Activated B cell treated with CpG ODN at 0.5 μM for 24 hours (primary cell): ENCODE data around the gene GLRX5. TPM values are rescaled to one million over a fixed set of nuclear protein-coding genes. Genes with fewer than 3 reads are reported as not detected.

ENCODE experiments used
- ATAC-seq: fragments of 200-7000 bp; cut with Tn5 transposase; one replicate; pipeline ENCODE4 v1.10.0; 2021; ENCODE audit warnings: low read depth, mild to moderate bottlenecking, moderate library complexity
- CTCF ChIA-PET: fragments of 350-600 bp; sonication (Branson Sonifier 250); formaldehyde crosslinking; loops from one replicate; lab custom pipeline; 2021; ENCODE audit warnings: antibody characterized with exemption; lab: Charles Lee
- POLR2A ChIA-PET: fragments of 350-600 bp; sonication (Branson Sonifier 250); formaldehyde crosslinking; loops from one replicate; lab custom pipeline; 2021; ENCODE audit warnings: antibody characterized with exemption; lab: Charles Lee
- DNase-seq: peaks from one replicate; pipeline ENCODE4 v3.0.0; 2022
- H3K27ac Mint-ChIP-seq: one replicate; pipeline ENCODE4 v1.8.0; 2020; ENCODE audit warnings: mixed read lengths
- H3K27me3 Mint-ChIP-seq: one replicate; pipeline ENCODE4 v1.8.0; 2021; ENCODE audit warnings: mixed read lengths
- H3K36me3 Mint-ChIP-seq: one replicate; pipeline ENCODE4 v1.8.0; 2021; ENCODE audit warnings: low read depth, mixed read lengths
- H3K4me1 Mint-ChIP-seq: one replicate; pipeline ENCODE4 v1.8.0; 2021; ENCODE audit warnings: mixed read lengths
- H3K4me3 Mint-ChIP-seq: one replicate; pipeline ENCODE4 v1.8.0; 2020; ENCODE audit warnings: mild to moderate bottlenecking, mixed read lengths
- H3K9me3 Mint-ChIP-seq: one replicate; pipeline ENCODE4 v1.8.0; 2020; ENCODE audit warnings: mixed read lengths
- CTCF ChIP-seq: fragments of 200-600 bp; IDR thresholded peaks from one replicate; pipeline ENCODE4 v1.8.0; 2022; ENCODE audit warnings: antibody characterized with exemption, mild to moderate bottlenecking
- intact Hi-C: fragments of 100-400 bp; cut with micrococcal nuclease; formaldehyde crosslinking; loops from one replicate; pipeline ENCODE4 v1.15.1; 2024
- total RNA-seq: library from RNA; stranded (reverse); gene quantifications from 2 replicates; pipeline ENCODE4 v1.2.3, GENCODE V29; 2022

The GLRX5 gene
- total RNA-seq, 1 donor from 2014 or later: 20.5 TPM

DNA sequence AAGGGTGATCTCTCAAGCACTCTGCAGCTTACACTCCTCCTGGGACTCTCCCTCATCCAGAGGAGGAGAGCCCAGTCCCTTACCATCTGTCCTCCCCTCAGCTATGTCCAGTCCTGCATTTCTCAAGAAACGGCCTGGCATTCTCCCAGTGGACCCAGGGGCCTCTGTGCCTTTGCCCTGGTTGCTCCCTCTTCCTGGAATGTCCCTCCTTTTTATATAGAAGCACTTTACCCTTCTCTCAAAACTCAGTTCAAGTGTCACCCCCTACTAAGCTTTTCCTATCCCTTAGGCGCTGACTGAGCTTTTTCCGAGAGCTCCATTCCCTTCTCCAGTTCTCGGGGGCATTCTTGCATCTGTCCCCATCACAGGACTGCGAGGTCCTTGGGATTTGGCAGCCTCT, 8.9 kb upstream of the GLRX5 start:
- H3K4me1 Mint-ChIP-seq: peaks cover 37% of the 10 kb centered on the region
- intact Hi-C loops: no loop called here
- no peak overlapping the region for H3K4me3 Mint-ChIP-seq
- H3K36me3 Mint-ChIP-seq: peaks cover 13% of the 10 kb centered on the region
- TF ChIP-seq CTCF: no peak
- no peak overlapping the region for H3K27ac Mint-ChIP-seq
- DNase-seq (no peak), ATAC-seq (no peak)
- no peaks in the 10 kb centered on the region for H3K9me3 Mint-ChIP-seq
- POLR2A ChIA-PET: interaction anchor here (1.7 to 2.5 kb wide), 2 partner anchors 8 to 10 kb away, joined by 5 to 12 read pairs; partner anchors contain the start of gene SYNE3
- H3K27me3 Mint-ChIP-seq: no peaks in the 10 kb centered on the region
- CTCF ChIA-PET: interaction anchor here (1.4 to 9.5 kb wide), 7 partner anchors 11 to 98 kb away, joined by 7 to 162 read pairs (median 17); partner anchors contain the start of gene SYNE3

DNA sequence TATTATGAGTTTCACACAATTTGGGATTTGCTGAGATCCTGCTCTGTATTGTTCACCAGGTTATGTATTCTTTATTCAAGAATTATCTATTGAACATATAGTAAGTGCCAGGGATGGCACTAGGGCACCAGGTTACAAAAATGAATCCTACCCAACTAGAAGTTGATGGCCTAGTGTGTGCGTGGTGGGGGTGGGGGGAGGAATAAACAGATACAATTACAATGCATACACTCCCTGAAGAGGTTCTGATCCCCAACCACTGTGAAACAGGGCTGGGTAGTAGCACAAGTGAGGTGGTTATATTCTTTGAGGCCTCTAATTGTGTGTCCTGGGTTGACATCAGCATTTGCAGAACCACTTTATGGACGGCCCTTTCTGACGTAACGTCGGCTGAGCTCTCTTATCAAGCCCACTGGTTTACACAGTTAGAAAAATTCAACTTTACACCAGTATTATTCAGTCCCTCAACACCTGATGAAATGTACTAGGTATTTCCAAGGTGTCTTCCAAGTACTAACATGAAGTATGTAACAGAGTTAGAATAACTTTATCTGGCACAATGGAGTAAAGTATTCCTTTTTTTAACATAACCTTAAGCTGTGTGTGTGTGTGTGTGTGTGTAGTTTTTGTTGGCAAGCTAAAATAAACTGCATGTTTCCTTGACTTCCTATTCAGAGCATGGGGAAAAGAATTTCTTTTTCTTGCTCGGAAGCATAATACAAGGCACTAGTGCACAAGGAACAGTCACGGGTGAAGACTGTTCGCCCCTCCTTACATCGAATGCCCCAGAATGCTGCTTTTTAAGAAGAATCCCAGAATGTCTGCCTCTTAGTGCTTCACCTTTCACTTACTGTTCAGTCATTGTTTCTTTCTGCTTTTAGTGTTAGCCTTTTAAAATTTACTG, 8.1 kb upstream of the GLRX5 start:
- TF ChIP-seq CTCF: no peak
- Mint-ChIP-seq H3K4me3 (no peak overlapping the region), H3K27me3 (no peaks in the 10 kb centered on the region), H3K9me3 (no peaks in the 10 kb centered on the region), H3K36me3 (peaks cover 13% of the 10 kb centered on the region), H3K27ac (peak overlapping the region; percentile 65), H3K4me1 (peaks cover 41% of the 10 kb centered on the region)
- ATAC-seq: no peak
- POLR2A ChIA-PET: interaction anchor here (0.8 to 2.5 kb wide), 5 partner anchors 8 to 84 kb away, joined by 3 to 12 read pairs (median 6); partner anchors contain the start of gene SYNE3
- CTCF ChIA-PET: interaction anchor here (0.7 to 9.5 kb wide), 25 partner anchors 8 to 102 kb away, joined by 3 to 162 read pairs (median 5); partner anchors contain the start of gene SYNE3
- DNase-seq: no peak
- intact Hi-C loops: loop anchor here (1.0 kb wide), 4 partner anchors 8 to 99 kb away; no protein-coding TSS in a partner anchor

DNA sequence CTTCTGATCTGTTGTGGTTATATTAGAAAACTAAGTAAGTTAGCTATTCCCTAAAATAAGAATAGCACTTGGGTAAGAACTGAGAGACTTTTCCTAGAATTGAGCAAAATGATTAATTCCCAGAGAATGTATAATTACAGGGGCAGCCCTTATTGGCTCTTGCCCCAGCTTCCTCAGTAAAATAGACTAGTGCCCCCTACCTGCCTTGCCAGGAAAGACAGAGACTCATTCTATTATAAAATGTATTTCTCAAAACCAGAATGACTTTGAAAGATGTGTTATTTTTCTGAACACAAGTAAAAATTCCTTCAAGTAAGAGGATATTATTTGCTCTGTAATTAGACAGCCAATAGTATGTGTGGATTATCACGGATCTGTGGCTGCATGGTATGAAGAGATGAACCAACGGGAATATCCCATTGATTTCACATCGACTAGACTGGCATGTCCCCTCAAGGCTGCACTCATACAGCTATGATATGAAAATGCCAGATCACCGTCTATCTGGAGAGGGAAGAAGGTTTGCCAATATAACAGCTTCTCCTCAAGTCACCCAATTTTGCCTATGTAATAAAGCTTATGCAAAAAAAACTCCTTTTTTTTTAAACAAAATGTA, 7.4 kb upstream of the GLRX5 start:
- H3K9me3 Mint-ChIP-seq: no peaks in the 10 kb centered on the region
- intact Hi-C loops: loop anchor here (1.0 kb wide), 4 partner anchors 9 to 100 kb away; no protein-coding TSS in a partner anchor
- H3K36me3 Mint-ChIP-seq: peaks cover 17% of the 10 kb centered on the region
- ChIA-PET POLR2A (interaction anchor here (0.8 to 1.7 kb wide), 5 partner anchors 9 to 85 kb away, joined by 3 to 6 read pairs (median 5); partner anchors contain the start of gene SYNE3), CTCF (interaction anchor here (0.7 to 9.5 kb wide), 25 partner anchors 9 to 102 kb away, joined by 3 to 162 read pairs (median 5); partner anchors contain the start of gene SYNE3)
- peak; percentile 96 for TF ChIP-seq CTCF
- DNase-seq (no peak), ATAC-seq (peak; percentile 85)
- no peaks in the 10 kb centered on the region for H3K27me3 Mint-ChIP-seq
- peak overlapping the region; percentile 65 for H3K27ac Mint-ChIP-seq
- H3K4me3 Mint-ChIP-seq: no peak overlapping the region
- H3K4me1 Mint-ChIP-seq: peaks cover 43% of the 10 kb centered on the region

DNA sequence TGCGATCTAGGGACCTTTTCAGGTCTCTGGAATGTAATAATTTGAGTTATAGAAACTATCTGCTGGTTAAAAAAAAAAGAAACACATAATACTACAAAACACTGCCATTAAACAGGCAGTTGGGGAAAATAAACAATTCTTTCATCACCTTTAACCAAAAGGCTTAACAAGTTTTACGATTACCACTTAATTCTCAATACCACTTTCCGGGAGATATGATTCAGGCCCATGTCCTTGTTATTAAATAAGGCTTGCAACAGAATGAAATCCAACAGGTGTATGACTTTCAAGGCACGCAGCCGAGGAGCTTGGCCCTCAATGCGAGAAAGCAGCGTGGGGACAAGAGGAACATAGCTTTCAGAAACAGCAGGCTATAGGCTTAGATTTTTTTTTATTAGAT, 5.6 kb upstream of the GLRX5 start:
- no peak for DNase-seq
- POLR2A ChIA-PET: no interaction called here
- H3K36me3 Mint-ChIP-seq: peaks cover 20% of the 10 kb centered on the region
- no peaks in the 10 kb centered on the region for H3K27me3 Mint-ChIP-seq
- CTCF ChIA-PET: interaction anchor here (2.3 to 9.5 kb wide), 4 partner anchors 33 to 101 kb away, joined by 7 to 162 read pairs (median 26); no protein-coding TSS in a partner anchor
- intact Hi-C loops: no loop called here
- H3K9me3 Mint-ChIP-seq: no peaks in the 10 kb centered on the region
- no peak overlapping the region for H3K4me3 Mint-ChIP-seq
- TF ChIP-seq CTCF: no peak
- H3K4me1 Mint-ChIP-seq: peaks cover 41% of the 10 kb centered on the region
- H3K27ac Mint-ChIP-seq: no peak overlapping the region
- ATAC-seq: no peak
